ENCODE data around the gene LUZP4.
"Not testable (repeated sequence)": the region's sequence is repeated elsewhere in the genome, so short reads cannot be mapped to it uniquely, and the experiment has no call there.

Gene LUZP4

GRCh38 chrX:115322375-115322774, 32.9 kb downstream of the LUZP4 start:
- no peak overlapping the region for H3K27ac Mint-ChIP-seq
- DNase-seq, result no peak
- no peak for ATAC-seq

GRCh38 chrX:115324194-115324593, 34.7 kb downstream of the LUZP4 start:
- ATAC-seq (no peak), DNase-seq (no peak)
- Mint-ChIP-seq H3K27me3 (no peaks in the 10 kb centered on the region), H3K4me3 (no peak overlapping the region), H3K9me3 (no peaks in the 10 kb centered on the region), H3K4me1 (no peaks in the 10 kb centered on the region), H3K27ac (no peak overlapping the region)

More at GRCh38 chrX:115322375-115322774, 32.9 kb downstream of the LUZP4 start:
- Mint-ChIP-seq H3K4me3 (no peak overlapping the region), H3K9me3 (no peaks in the 10 kb centered on the region), H3K27me3 (no peaks in the 10 kb centered on the region), H3K4me1 (no peaks in the 10 kb centered on the region)

- not testable (repeated sequence) for H3K27me3 Mint-ChIP-seq, H3K27ac Mint-ChIP-seq, H3K4me3 Mint-ChIP-seq, H3K4me1 Mint-ChIP-seq, DNase-seq, H3K9me3 Mint-ChIP-seq, ATAC-seq
Measured at GRCh38 chrX:115329282-115329681, 39.8 kb downstream of the LUZP4 start.

- H3K4me1 Mint-ChIP-seq, result no peaks in the 10 kb centered on the region
- ATAC-seq (no peak), DNase-seq (peak; percentile 1 to 9)
- H3K27ac Mint-ChIP-seq, result no peak overlapping the region
- no peak overlapping the region for H3K4me3 Mint-ChIP-seq
- H3K9me3 Mint-ChIP-seq, result no peaks in the 10 kb centered on the region
- no peaks in the 10 kb centered on the region for H3K27me3 Mint-ChIP-seq
Measured at GRCh38 chrX:115330498-115331168, 41.1 kb downstream of the LUZP4 start.

GRCh38 chrX:115332832-115333231, 43.3 kb downstream of the LUZP4 start:
- Mint-ChIP-seq H3K27me3 (no peaks in the 10 kb centered on the region), H3K4me3 (no peak overlapping the region), H3K27ac (peak overlapping the region in 1 of 2 donors; percentile 26), H3K9me3 (no peaks in the 10 kb centered on the region), H3K4me1 (no peaks in the 10 kb centered on the region)
- DNase-seq (no peak), ATAC-seq (no peak)

- no peaks in the 10 kb centered on the region for H3K9me3 Mint-ChIP-seq
- H3K4me1 Mint-ChIP-seq, result no peaks in the 10 kb centered on the region
- H3K27me3 Mint-ChIP-seq, result no peaks in the 10 kb centered on the region
- DNase-seq (no peak), ATAC-seq (no peak)
- H3K4me3 Mint-ChIP-seq, result no peak overlapping the region
- H3K27ac Mint-ChIP-seq, result no peak overlapping the region
Measured at GRCh38 chrX:115333446-115333845, 43.9 kb downstream of the LUZP4 start.

- Mint-ChIP-seq H3K27me3 (no peaks in the 10 kb centered on the region), H3K27ac (no peak overlapping the region), H3K9me3 (no peaks in the 10 kb centered on the region), H3K4me1 (no peaks in the 10 kb centered on the region), H3K4me3 (no peak overlapping the region)
- DNase-seq (no peak), ATAC-seq (no peak)
Measured at GRCh38 chrX:115337491-115338144, 48.1 kb downstream of the LUZP4 start.

GRCh38 chrX:115339441-115340025, 50.0 kb downstream of the LUZP4 start:
- Mint-ChIP-seq H3K4me1 (no peaks in the 10 kb centered on the region), H3K27ac (no peak overlapping the region), H3K9me3 (no peaks in the 10 kb centered on the region), H3K4me3 (no peak overlapping the region), H3K27me3 (no peaks in the 10 kb centered on the region)
- no peak for ATAC-seq
- DNase-seq, result no peak

GRCh38 chrX:115341421-115341820, 51.9 kb downstream of the LUZP4 start:
- DNase-seq (no peak), ATAC-seq (no peak)
- H3K27me3 Mint-ChIP-seq, result no peaks in the 10 kb centered on the region
- no peaks in the 10 kb centered on the region for H3K9me3 Mint-ChIP-seq
- no peaks in the 10 kb centered on the region for H3K4me1 Mint-ChIP-seq
- H3K4me3 Mint-ChIP-seq, result no peak overlapping the region
- H3K27ac Mint-ChIP-seq, result no peak overlapping the region

- Mint-ChIP-seq H3K4me1 (no peaks in the 10 kb centered on the region), H3K4me3 (no peak overlapping the region), H3K27me3 (no peaks in the 10 kb centered on the region), H3K27ac (no peak overlapping the region), H3K9me3 (peaks cover 0 to under 1% of the 10 kb centered on the region in 2 donors)
- no peak for ATAC-seq
- DNase-seq, result no peak
Measured at GRCh38 chrX:115344885-115345614, 55.5 kb downstream of the LUZP4 start.

- Mint-ChIP-seq H3K4me3 (no peak overlapping the region), H3K4me1 (no peaks in the 10 kb centered on the region), H3K27me3 (no peaks in the 10 kb centered on the region), H3K9me3 (peaks cover 0 to 4% of the 10 kb centered on the region in 2 donors), H3K27ac (no peak overlapping the region)
- ATAC-seq (no peak), DNase-seq (no peak)
Measured at GRCh38 chrX:115345615-115346014, 56.1 kb downstream of the LUZP4 start.

GRCh38 chrX:115346738-115347137, 57.2 kb downstream of the LUZP4 start:
- DNase-seq, H3K9me3 Mint-ChIP-seq, H3K4me3 Mint-ChIP-seq, H3K4me1 Mint-ChIP-seq, ATAC-seq, H3K27ac Mint-ChIP-seq, H3K27me3 Mint-ChIP-seq: not testable (repeated sequence)

GRCh38 chrX:115348446-115349225, 59.1 kb downstream of the LUZP4 start:
- no peaks in the 10 kb centered on the region for H3K4me1 Mint-ChIP-seq
- H3K9me3 Mint-ChIP-seq, result peaks cover 0 to 4% of the 10 kb centered on the region in 2 donors
- DNase-seq (no peak), ATAC-seq (no peak)
- H3K27me3 Mint-ChIP-seq, result no peaks in the 10 kb centered on the region
- H3K27ac Mint-ChIP-seq, result no peak overlapping the region
- H3K4me3 Mint-ChIP-seq, result no peak overlapping the region

GRCh38 chrX:115350711-115351381, 61.3 kb downstream of the LUZP4 start:
- Mint-ChIP-seq H3K4me3 (no peak overlapping the region), H3K9me3 (peaks cover 0 to 4% of the 10 kb centered on the region in 2 donors), H3K4me1 (no peaks in the 10 kb centered on the region), H3K27me3 (no peaks in the 10 kb centered on the region), H3K27ac (no peak overlapping the region)
- no peak for ATAC-seq
- no peak for DNase-seq

- no peaks in the 10 kb centered on the region for H3K4me1 Mint-ChIP-seq
- H3K27me3 Mint-ChIP-seq, result no peaks in the 10 kb centered on the region
- DNase-seq, result no peak
- no peak overlapping the region for H3K4me3 Mint-ChIP-seq
- no peaks in the 10 kb centered on the region for H3K9me3 Mint-ChIP-seq
- ATAC-seq, result no peak
- no peak overlapping the region for H3K27ac Mint-ChIP-seq
Measured at GRCh38 chrX:115356369-115356768, 66.9 kb downstream of the LUZP4 start.
